HepG2 (cell line): ENCODE measurements around the gene MTMR4. TPM values are rescaled to one million over a fixed set of nuclear protein-coding genes. Genes with fewer than 3 reads are reported as not detected.

ENCODE experiments used
- ATAC-seq: fragments of 200-7000 bp; cut with Tn5 transposase; 3 replicates; pipeline ENCODE4 v1.9.1; 2020; ENCODE audit warnings: mild to moderate bottlenecking, moderate library complexity
- BruUV-seq: library from RNA; stranded (reverse); fragments of 400-500 nt; replicated peaks from 2 replicates; lab custom pipeline; 2021; lab: Mats Ljungman, UMichigan
- CTCF ChIA-PET: fragments of 300-600 bp; formaldehyde crosslinking; extraction: SDS; loops from one replicate; lab custom pipeline; 2021; ENCODE audit warnings: low total read pairs, inconsistent platforms, low intra/inter-chr PET ratio; lab: Yijun Ruan, JAX
- POLR2A ChIA-PET: fragments of 350-600 bp; sonication (Branson Sonifier 250); formaldehyde crosslinking; loops from one replicate; lab custom pipeline; 2020; ENCODE audit warnings: antibody characterized with exemption, inconsistent platforms; lab: Yijun Ruan, JAX
- DNase-seq: peaks from one replicate; pipeline ENCODE4 v3.0.0-alpha.2; 2015; ENCODE audit warnings: low spot score
- FAIRE-seq: peaks from 3 replicates; lab custom pipeline; 2011; peaks lifted over from hg19 to GRCh38; lab: Jason Lieb, UNC
- H2AFZ ChIP-seq: one replicate; pipeline ENCODE4 v1.6.1; 2011; ENCODE audit warnings: low read length, inconsistent platforms
- H3K27ac ChIP-seq: fragments of 300-600 bp; 3 replicates; pipeline ENCODE4 v1.8.0; 2011; ENCODE audit warnings: mixed run types, mild to moderate bottlenecking, mixed read lengths, low read length, inconsistent platforms; ENCODE audit not compliant: insufficient read depth; ENCODE audit errors: extremely low read length
- H3K27me3 ChIP-seq, 2 experiments: fragments of 200-600 bp in 1 of 2; 2 replicates in 1 of 2; 3 replicates in 1 of 2; pipeline versions ENCODE4 v1.6.0 to v1.8.0; 2011; ENCODE audit warnings: low read length in 2 of 2, mild to moderate bottlenecking in 2 of 2, moderate library complexity in 2 of 2, inconsistent platforms in 1 of 2; ENCODE audit not compliant: insufficient read depth in 2 of 2, control insufficient read depth in 1 of 2
- H3K36me3 ChIP-seq, 2 experiments: fragments of 200-600 bp in 1 of 2; replicated peaks in 1 of 2; 2 replicates in 1 of 2; 3 replicates in 1 of 2; pipeline versions ENCODE4 v1.5.1 to v1.8.0; 2011; ENCODE audit warnings: low read length in 2 of 2, inconsistent platforms in 1 of 2; ENCODE audit not compliant: insufficient read depth in 2 of 2, control insufficient read depth in 1 of 2
- H3K4me1 ChIP-seq: 2 replicates; pipeline ENCODE4 v1.5.1; 2012; ENCODE audit warnings: low read length, inconsistent platforms; ENCODE audit not compliant: insufficient read depth
- H3K4me2 ChIP-seq: 2 replicates; pipeline ENCODE4 v1.6.0; 2011; ENCODE audit warnings: low read depth, low read length, inconsistent platforms
- H3K4me3 ChIP-seq, 3 experiments: fragments of 200-600 bp in 1 of 3; sonication (generic), shearing (Covaris generic) in 1 of 3; replicated peaks in 1 of 3; 2 replicates each; pipeline ENCODE4 v1.5.1; 2011 to 2016; ENCODE audit warnings: low read length in 3 of 3, inconsistent platforms in 2 of 3, low read depth in 2 of 3, mild to moderate bottlenecking in 2 of 3, control low read depth in 1 of 3, mixed read lengths in 1 of 3; ENCODE audit not compliant: insufficient read depth in 1 of 3
- H3K79me2 ChIP-seq: one replicate; pipeline ENCODE4 v1.6.1; 2011; ENCODE audit warnings: low read length, inconsistent platforms; ENCODE audit not compliant: insufficient read depth
- H3K9ac ChIP-seq: 2 replicates; pipeline ENCODE4 v1.6.0; 2011; ENCODE audit warnings: mild to moderate bottlenecking, low read depth, low read length, inconsistent platforms; ENCODE audit not compliant: insufficient read depth
- H3K9me3 ChIP-seq: 2 replicates; pipeline ENCODE4 v1.5.1; 2012; ENCODE audit warnings: mild to moderate bottlenecking, low read length
- H4K20me1 ChIP-seq: 2 replicates; pipeline ENCODE4 v1.6.0; 2011; ENCODE audit warnings: inconsistent platforms, mild to moderate bottlenecking, low read length, moderate library complexity; ENCODE audit not compliant: insufficient read depth
- CREB1 ChIP-seq, 2 experiments: fragments of 450-650 bp in 1 of 2; IDR thresholded peaks; 2 replicates each; pipeline ENCODE4 v1.6.1; 2016 to 2017; ENCODE audit warnings: control low read depth in 1 of 2, mild to moderate bottlenecking in 1 of 2, missing compliant biosample characterization in 1 of 2, missing genetic modification characterization in 1 of 2
- FOXO1 ChIP-seq: sonication (generic); formaldehyde crosslinking; IDR thresholded peaks from 2 replicates; pipeline ENCODE4 v1.4.0; 2020; ENCODE audit warnings: missing genetic modification reagents
- HDAC2 ChIP-seq: sonication (generic); formaldehyde crosslinking; IDR thresholded peaks from 2 replicates; pipeline ENCODE4 v1.4.0; 2020; ENCODE audit warnings: missing genetic modification reagents
- IRF9 ChIP-seq: sonication (generic); formaldehyde crosslinking; IDR thresholded peaks from 2 replicates; pipeline ENCODE4 v1.8.0; 2022; ENCODE audit warnings: missing genetic modification reagents, mild to moderate bottlenecking, borderline replicate concordance
- KAT8 ChIP-seq: IDR thresholded peaks from 2 replicates; pipeline ENCODE4 v1.6.1; 2016; ENCODE audit warnings: missing genetic modification reagents, missing compliant biosample characterization
- KDM2A ChIP-seq: sonication (generic); formaldehyde crosslinking; IDR thresholded peaks from 2 replicates; pipeline ENCODE4 v1.4.0; 2020; ENCODE audit warnings: low read depth, missing genetic modification reagents, borderline replicate concordance
- MBNL3 ChIP-seq: fragments of 250-450 bp; sonication (Bioruptor Pico); conservative IDR thresholded peaks from 2 replicates; pipeline ENCODE4 v1.8.0; 2022; ENCODE audit warnings: mild to moderate bottlenecking, inconsistent platforms
- NR3C1 ChIP-seq: sonication (generic); formaldehyde crosslinking; IDR thresholded peaks from 2 replicates; pipeline ENCODE4 v1.4.0; 2020; ENCODE audit warnings: missing genetic modification reagents
- RFX3 ChIP-seq: IDR thresholded peaks from 2 replicates; pipeline ENCODE4 v1.6.1; 2016; ENCODE audit warnings: missing biosample characterization, missing genetic modification reagents
- SOX6 ChIP-seq, 2 experiments: fragments of 450-650 bp in 1 of 2; sonication (generic) in 1 of 2; formaldehyde crosslinking in 1 of 2; IDR thresholded peaks; 2 replicates each; pipeline versions ENCODE4 v1.4.0 to v1.6.1; 2017 to 2020; ENCODE audit warnings: antibody characterized with exemption in 1 of 2, mild to moderate bottlenecking in 1 of 2, missing genetic modification reagents in 1 of 2
- TEAD3 ChIP-seq: optimal IDR thresholded peaks from 2 replicates; pipeline ENCODE3; 2016; ENCODE audit warnings: borderline replicate concordance
- ZBTB37 ChIP-seq: sonication (generic); formaldehyde crosslinking; IDR thresholded peaks from 2 replicates; pipeline ENCODE4 v1.4.0; 2020; ENCODE audit warnings: mild to moderate bottlenecking, missing genetic modification reagents
- ZFYVE20 ChIP-seq: sonication (generic); formaldehyde crosslinking; IDR thresholded peaks from 2 replicates; pipeline ENCODE4 v1.8.0; 2023; ENCODE audit warnings: low read depth, mild to moderate bottlenecking, moderate library complexity, missing genetic modification reagents, borderline replicate concordance
- ZMYM3 ChIP-seq: sonication (generic); formaldehyde crosslinking; IDR thresholded peaks from 2 replicates; pipeline ENCODE4 v1.5.1; 2020; ENCODE audit warnings: mild to moderate bottlenecking, missing genetic modification reagents
- ZNF230 ChIP-seq: sonication (generic); formaldehyde crosslinking; IDR thresholded peaks from 2 replicates; pipeline ENCODE4 v1.4.0; 2020; ENCODE audit warnings: mild to moderate bottlenecking, missing genetic modification reagents
- ZNF660 ChIP-seq: sonication (generic); formaldehyde crosslinking; IDR thresholded peaks from 2 replicates; pipeline ENCODE4 v1.5.1; 2020; ENCODE audit warnings: mild to moderate bottlenecking, low read depth, missing genetic modification reagents, borderline replicate concordance
- ZNF839 ChIP-seq: sonication (generic); formaldehyde crosslinking; IDR thresholded peaks from 2 replicates; pipeline ENCODE4 v1.4.0; 2020; ENCODE audit warnings: missing genetic modification reagents, mild to moderate bottlenecking, borderline replicate concordance
- ZSCAN25 ChIP-seq: sonication (generic); formaldehyde crosslinking; IDR thresholded peaks from 2 replicates; pipeline ENCODE4 v1.8.0; 2022; ENCODE audit warnings: mild to moderate bottlenecking, missing genetic modification reagents
- ZSCAN30 ChIP-seq: sonication (generic); formaldehyde crosslinking; IDR thresholded peaks from 2 replicates; pipeline ENCODE4 v1.5.0; 2020; ENCODE audit warnings: mild to moderate bottlenecking, missing genetic modification reagents
- WGBS: methylation state at CpG from one replicate; pipeline ENCODE4 v1.1.6; 2017; ENCODE audit warnings: low lambda C conversion rate; 5-methylcytosine and 5-hydroxymethylcytosine counted together
- in situ Hi-C: cut with HindIII; loops from 2 replicates; pipeline ENCODE4 v1.10.0; 2017; ENCODE audit warnings: low pct_unique_long_range_greater_than_20kb; ENCODE audit not compliant: extremely low pct_ligation_motif_present
- intact Hi-C: fragments of 100-400 bp; cut with micrococcal nuclease; formaldehyde crosslinking; loops from one replicate; pipeline ENCODE4 v1.10.0; 2022; ENCODE audit not compliant: unreplicated experiment
- polyA plus RNA-seq, 8 experiments: library from polyadenylated mRNA; depleted of rRNA in 3 of 8; stranded (reverse) in 7 of 8; unstranded in 1 of 8; fragments of >200 nt; fragmentation: Illumina TruSeq in 4 of 8; extraction: Trizol in 4 of 8; gene quantifications; 2 replicates each; pipeline versions ENCODE4 v1.2.1 to v1.2.3, GENCODE V29; 2011 to 2016; ENCODE audit warnings: low read depth in 4 of 8, missing spikeins in 1 of 8, mixed read lengths in 1 of 8; ENCODE audit not compliant: insufficient read depth in 1 of 8
- total RNA-seq, 5 experiments: library from RNA; depleted of rRNA; stranded (reverse); fragments of >200 nt; fragmentation: Illumina TruSeq; extraction: Trizol; gene quantifications; 2 replicates each; pipeline ENCODE4 v1.2.3, GENCODE V29; 2016; ENCODE audit warnings: low read depth in 1 of 5

The MTMR4 gene
- total and polyA plus RNA-seq, 2 of the 13 experiments (the other 11 are each of a cell fraction or from before 2014, with no cell fraction given), result 62.5 to 65.1 TPM

- peak; percentile 88 for FAIRE-seq
- TF ChIP-seq NR3C1, result no peak
- TF ChIP-seq MBNL3 (CRISPR knock-in tag), result no peak
- peak; percentile 53; the same call in 1 of the 2 replicates for TF ChIP-seq ZNF839
- no peak for TF ChIP-seq FOXO1 (CRISPR knock-in tag)
- TF ChIP-seq ZNF660 (CRISPR knock-in tag), result no peak
- no peak for TF ChIP-seq RFX3 (CRISPR knock-in tag)
- TF ChIP-seq SOX6 (IDR thresholded peaks at IDR 0.05), result no peak
- 0 out of 2 replicates have a peak, but pooled peaks have one; percentile 27 for TF ChIP-seq SOX6 (CRISPR knock-in tag; IDR thresholded peaks at IDR 0.05)
- peak; percentile 12; the same call in 1 of the 2 replicates for TF ChIP-seq HDAC2 (CRISPR knock-in tag)
- peak; percentile 70 for TF ChIP-seq TEAD3
- TF ChIP-seq ZSCAN30, result no peak
- TF ChIP-seq ZMYM3 (CRISPR knock-in tag), result no peak
- peak; percentile 55; the same call in 1 of the 2 replicates for TF ChIP-seq CREB1 (IDR thresholded peaks at IDR 0.05)
- no peak for TF ChIP-seq CREB1 (CRISPR knock-in tag; IDR thresholded peaks at IDR 0.05)
- no peak for TF ChIP-seq ZFYVE20 (CRISPR knock-in tag)
- no peak for TF ChIP-seq ZSCAN25 (CRISPR knock-in tag)
- peak; percentile 64; the same call in 1 of the 2 replicates for TF ChIP-seq KDM2A (CRISPR knock-in tag)
- TF ChIP-seq ZNF230 (CRISPR knock-in tag), result no peak
- 0 out of 2 replicates have a peak, but pooled peaks have one; percentile 32 for TF ChIP-seq IRF9 (CRISPR knock-in tag)
- 0 out of 2 replicates have a peak, but pooled peaks have one; percentile 24 for TF ChIP-seq KAT8 (CRISPR knock-in tag)
- no peak for TF ChIP-seq ZBTB37
Observed at GRCh38 chr17:58520843-58521430, 6.5 kb upstream of the MTMR4 start.

More at GRCh38 chr17:58520843-58521430, 6.5 kb upstream of the MTMR4 start:
- H4K20me1 ChIP-seq, result no peaks in the 10 kb centered on the region
- ChIA-PET CTCF (interaction anchor here (1.0 to 1.4 kb wide), 3 partner anchors 56 to 484 kb away, joined by 3 to 4 read pairs (median 4); no protein-coding TSS in a partner anchor), POLR2A (interaction anchor here (0.6 to 4.1 kb wide), 4 partner anchors 13 to 172 kb away, joined by 3 to 77 read pairs (median 30); partner anchors contain the start of gene RAD51C)
- peak overlapping the region; percentile 67 for H3K4me2 ChIP-seq
- ATAC-seq (no peak), DNase-seq (peak; percentile 64)
- in situ Hi-C loops, result no loop called here
- H3K36me3 ChIP-seq, result no peaks in the 10 kb centered on the region
- no TSS peak for BruUV-seq
- peak overlapping the region in 1 of 3 experiments; percentile 46; a peak in 1 of 6 replicates for H3K4me3 ChIP-seq
- no peak overlapping the region for H2AFZ ChIP-seq
- no peaks in the 10 kb centered on the region for H3K9me3 ChIP-seq
- H3K9ac ChIP-seq, result no peak overlapping the region
- H3K4me1 ChIP-seq, result peaks cover 41% of the 10 kb centered on the region
- WGBS, result 30% methylated on average over 15 of the region's 15 CpGs
- no peak overlapping the region for H3K27ac ChIP-seq
- H3K79me2 ChIP-seq, result peaks cover 9% of the 10 kb centered on the region
- H3K27me3 ChIP-seq, result no peaks in the 10 kb centered on the region; a peak in 2 of 5 replicates
- intact Hi-C loops, result loop anchor here (5.0 kb wide), 1 partner anchor 191 kb away; no protein-coding TSS in a partner anchor
